GM12873 (cell line): Measurements from ENCODE around the gene PPP6R2.

ENCODE experiments used
- TF ChIP-seq, protein P1 (sequence below): IDR thresholded peaks from 2 replicates; pipeline ENCODE4 v1.5.1; 2012; ENCODE audit warnings: low read depth, mild to moderate bottlenecking, moderate library complexity, low read length, control low read depth; ENCODE audit not compliant: insufficient read depth; ENCODE audit errors: missing control alignments

PPP6R2 gene

GRCh38 chr22:50474710-50475651 is 131.9 kb downstream of the PPP6R2 start, which contains the start of gene SBF1:
Gene SBF1 (minus strand): TSS chr22:50475035. CDS start chr22:50474840, 195 bp downstream.
- TF ChIP-seq, protein P1, sequence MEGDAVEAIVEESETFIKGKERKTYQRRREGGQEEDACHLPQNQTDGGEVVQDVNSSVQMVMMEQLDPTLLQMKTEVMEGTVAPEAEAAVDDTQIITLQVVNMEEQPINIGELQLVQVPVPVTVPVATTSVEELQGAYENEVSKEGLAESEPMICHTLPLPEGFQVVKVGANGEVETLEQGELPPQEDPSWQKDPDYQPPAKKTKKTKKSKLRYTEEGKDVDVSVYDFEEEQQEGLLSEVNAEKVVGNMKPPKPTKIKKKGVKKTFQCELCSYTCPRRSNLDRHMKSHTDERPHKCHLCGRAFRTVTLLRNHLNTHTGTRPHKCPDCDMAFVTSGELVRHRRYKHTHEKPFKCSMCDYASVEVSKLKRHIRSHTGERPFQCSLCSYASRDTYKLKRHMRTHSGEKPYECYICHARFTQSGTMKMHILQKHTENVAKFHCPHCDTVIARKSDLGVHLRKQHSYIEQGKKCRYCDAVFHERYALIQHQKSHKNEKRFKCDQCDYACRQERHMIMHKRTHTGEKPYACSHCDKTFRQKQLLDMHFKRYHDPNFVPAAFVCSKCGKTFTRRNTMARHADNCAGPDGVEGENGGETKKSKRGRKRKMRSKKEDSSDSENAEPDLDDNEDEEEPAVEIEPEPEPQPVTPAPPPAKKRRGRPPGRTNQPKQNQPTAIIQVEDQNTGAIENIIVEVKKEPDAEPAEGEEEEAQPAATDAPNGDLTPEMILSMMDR, result no peak

- TF ChIP-seq, protein P1, result no peak
These were observed 132.5 kb downstream of the PPP6R2 start for GRCh38 chr22:50475652-50476002.

DNA sequence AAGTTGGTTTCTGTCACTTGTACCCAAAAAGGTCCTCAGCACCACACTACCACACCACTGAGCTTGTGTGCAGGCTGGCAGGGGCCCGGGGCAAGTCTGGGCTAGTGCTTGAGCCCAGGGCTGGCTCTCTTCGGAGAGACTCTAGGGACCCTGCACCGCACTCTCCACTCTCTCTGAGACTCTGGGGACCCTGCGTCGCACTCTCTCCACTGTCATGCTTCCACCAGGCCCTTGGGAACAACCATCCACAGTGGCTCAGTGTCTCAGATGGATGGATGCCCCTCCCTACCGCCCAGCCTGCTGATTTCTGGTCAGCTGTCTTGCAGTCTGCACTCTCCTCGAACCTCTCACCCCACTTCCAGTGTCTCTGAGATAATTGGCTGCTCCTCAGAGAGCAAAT is 133.7 kb downstream of the PPP6R2 start:
- TF ChIP-seq, protein P1, result no peak

- TF ChIP-seq, protein P1, result no peak
These were observed 134.8 kb downstream of the PPP6R2 start for GRCh38 chr22:50477923-50478322.

- TF ChIP-seq, protein P1, result no peak
These were observed 136.6 kb downstream of the PPP6R2 start for GRCh38 chr22:50479721-50480120.

DNA sequence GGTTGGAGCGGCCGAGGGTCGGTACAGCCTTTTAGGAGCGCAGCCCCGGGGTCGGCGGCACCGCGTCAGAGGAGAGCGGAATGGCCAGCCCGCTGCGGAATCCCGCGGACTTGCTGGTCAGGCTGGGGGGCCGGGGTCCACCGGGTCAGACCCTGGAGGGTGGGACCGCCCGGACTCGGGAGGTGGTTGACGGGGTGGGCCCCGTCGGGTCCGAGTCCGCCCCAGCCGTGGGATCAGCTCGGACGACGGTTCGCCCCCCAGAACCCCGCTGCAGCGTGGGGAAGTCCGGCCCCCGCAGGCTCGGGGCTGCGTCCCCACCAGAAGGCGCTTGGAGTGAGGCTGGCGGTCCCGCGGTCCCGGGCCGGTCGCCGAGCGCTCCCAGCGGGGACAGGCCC is 137.9 kb downstream of the PPP6R2 start:
- TF ChIP-seq, protein P1, result no peak

GRCh38 chr22:50481440-50482106 is 138.4 kb downstream of the PPP6R2 start, which contains the start of gene ADM2:
Gene ADM2 (plus strand): TSS chr22:50481543. CDS start chr22:50481848, 305 bp downstream.
- TF ChIP-seq, protein P1, result no peak
